WTC11 (cell line): ENCODE results near the gene CTCFL. TPM values are rescaled to one million over a fixed set of nuclear protein-coding genes. Genes with fewer than 3 reads are reported as not detected.

ENCODE experiments used
- ATAC-seq: fragments of 200-7000 bp; cut with Tn5 transposase; 2 replicates; pipeline ENCODE4 v1.10.0; 2021; ENCODE audit warnings: mild to moderate bottlenecking, moderate library complexity
- CTCF ChIA-PET: fragments of 300-600 bp; sonication (Branson Sonifier 250); formaldehyde crosslinking; loops from one replicate; lab custom pipeline; 2021; ENCODE audit warnings: antibody characterized with exemption; lab: Charles Lee
- POLR2A ChIA-PET: fragments of 350-600 bp; sonication (Branson Sonifier 250); formaldehyde crosslinking; loops from one replicate; lab custom pipeline; 2021; ENCODE audit warnings: antibody characterized with exemption; lab: Charles Lee
- DNase-seq: peaks from one replicate; pipeline ENCODE4 v3.0.0; 2021; ENCODE audit warnings: low spot score
- H3K27ac Mint-ChIP-seq: 2 replicates; pipeline ENCODE4 v1.8.0; 2021; ENCODE audit warnings: mixed read lengths
- H3K27me3 Mint-ChIP-seq: 2 replicates; pipeline ENCODE4 v1.8.0; 2021; ENCODE audit warnings: low read depth, mild to moderate bottlenecking, moderate library complexity, mixed read lengths
- H3K36me3 Mint-ChIP-seq: 2 replicates; pipeline ENCODE4 v1.8.0; 2021; ENCODE audit warnings: mixed read lengths
- H3K4me1 Mint-ChIP-seq: 2 replicates; pipeline ENCODE4 v1.8.0; 2022; ENCODE audit warnings: mixed read lengths
- H3K4me3 Mint-ChIP-seq: 2 replicates; pipeline ENCODE4 v1.8.0; 2021; ENCODE audit warnings: mild to moderate bottlenecking, moderate library complexity, mixed read lengths
- H3K9me3 Mint-ChIP-seq: 2 replicates; pipeline ENCODE4 v1.8.0; 2021; ENCODE audit warnings: mixed read lengths
- AFF4 ChIP-seq: sonication (generic); formaldehyde crosslinking; IDR thresholded peaks from 2 replicates; pipeline ENCODE4 v1.8.1; 2023; ENCODE audit warnings: mild to moderate bottlenecking, missing genetic modification reagents, borderline replicate concordance
- ATF1 ChIP-seq: sonication (generic); formaldehyde crosslinking; IDR thresholded peaks from 2 replicates; pipeline ENCODE4 v1.8.1; 2023; ENCODE audit warnings: mild to moderate bottlenecking, moderate library complexity, missing genetic modification reagents
- CBFB ChIP-seq: sonication (generic); formaldehyde crosslinking; IDR thresholded peaks from 2 replicates; pipeline ENCODE4 v1.8.1; 2022; ENCODE audit warnings: mild to moderate bottlenecking, low read depth, missing genetic modification reagents
- E2F4 ChIP-seq: sonication (generic); formaldehyde crosslinking; IDR thresholded peaks from 2 replicates; pipeline ENCODE4 v1.8.1; 2022; ENCODE audit warnings: low read depth, mild to moderate bottlenecking, moderate library complexity, missing genetic modification reagents, borderline replicate concordance
- E2F5 ChIP-seq: sonication (generic); formaldehyde crosslinking; IDR thresholded peaks from 2 replicates; pipeline ENCODE4 v1.8.1; 2022; ENCODE audit warnings: mild to moderate bottlenecking, moderate library complexity, missing genetic modification reagents
- GABPB1 ChIP-seq: sonication (generic); formaldehyde crosslinking; IDR thresholded peaks from 2 replicates; pipeline ENCODE4 v1.8.1; 2023; ENCODE audit warnings: mild to moderate bottlenecking, missing genetic modification reagents
- HMGXB4 ChIP-seq: sonication (generic); formaldehyde crosslinking; IDR thresholded peaks from 2 replicates; pipeline ENCODE4 v1.8.1; 2023; ENCODE audit warnings: mild to moderate bottlenecking, moderate library complexity, missing genetic modification reagents
- IRF2 ChIP-seq: sonication (generic); formaldehyde crosslinking; IDR thresholded peaks from 2 replicates; pipeline ENCODE4 v1.8.0; 2022; ENCODE audit warnings: low read depth, missing genetic modification reagents, borderline replicate concordance
- KAT7 ChIP-seq: sonication (generic); formaldehyde crosslinking; IDR thresholded peaks from 2 replicates; pipeline ENCODE4 v1.8.1; 2023; ENCODE audit warnings: missing genetic modification reagents, mild to moderate bottlenecking, borderline replicate concordance
- NFATC4 ChIP-seq: fragments of 250-450 bp; sonication (Bioruptor Pico); IDR thresholded peaks from 2 replicates; pipeline ENCODE4 v1.9.0; 2021; ENCODE audit warnings: mild to moderate bottlenecking
- NFYB ChIP-seq: sonication (generic); formaldehyde crosslinking; conservative IDR thresholded peaks from 2 replicates; pipeline ENCODE4 v1.8.0; 2022; ENCODE audit warnings: low read depth, missing genetic modification reagents
- TEAD1 ChIP-seq: sonication (generic); formaldehyde crosslinking; IDR thresholded peaks from 2 replicates; pipeline ENCODE4 v1.8.0; 2022; ENCODE audit warnings: mild to moderate bottlenecking, missing genetic modification reagents
- ZNF532 ChIP-seq: fragments of 250-450 bp; sonication (Bioruptor Pico); IDR thresholded peaks from 2 replicates; pipeline ENCODE4 v1.9.0; 2021; ENCODE audit warnings: mild to moderate bottlenecking, borderline replicate concordance
- ZNF671 ChIP-seq: fragments of 250-450 bp; sonication (Bioruptor Pico); IDR thresholded peaks from 2 replicates; pipeline ENCODE4 v1.8.0; 2021; ENCODE audit warnings: mild to moderate bottlenecking
- ZSCAN18 ChIP-seq: fragments of 250-450 bp; sonication (Bioruptor Pico); IDR thresholded peaks from 2 replicates; pipeline ENCODE4 v2.1.2; 2022; ENCODE audit warnings: mild to moderate bottlenecking, moderate library complexity
- total RNA-seq: library from RNA; stranded (reverse); gene quantifications from 3 replicates; pipeline ENCODE4 v1.2.3, GENCODE V29; 2021

The CTCFL gene
- total RNA-seq, 1 experiment from 2014 or later: 0.70 TPM

- Mint-ChIP-seq H3K4me3 (no peak overlapping the region), H3K9me3 (no peaks in the 10 kb centered on the region), H3K27ac (no peak overlapping the region), H3K36me3 (no peaks in the 10 kb centered on the region), H3K4me1 (peaks cover 22% of the 10 kb centered on the region), H3K27me3 (peaks cover 4% of the 10 kb centered on the region)
- ChIA-PET POLR2A (interaction anchor here (0.6 kb wide), 1 partner anchor 57 kb away, joined by 3 read pairs; no protein-coding TSS in a partner anchor), CTCF (interaction anchor here (1.2 to 1.5 kb wide), 2 partner anchors 25 to 69 kb away, joined by 3 to 4 read pairs; no protein-coding TSS in a partner anchor)
- TF ChIP-seq NFYB (CRISPR knock-in tag): no peak
- TF ChIP-seq GABPB1 (CRISPR knock-in tag): 0 out of 2 replicates have a peak, but pooled peaks have one; percentile 14
- no peak for ATAC-seq
- DNase-seq: no peak
These were observed 43.4 kb upstream of the CTCFL start for GRCh38 chr20:57568088-57568896.

GRCh38 chr20:57567471-57568079 lies 42.6 kb upstream of the CTCFL start:
- H3K4me1 Mint-ChIP-seq: peaks cover 15% of the 10 kb centered on the region
- H3K9me3 Mint-ChIP-seq: no peaks in the 10 kb centered on the region
- H3K27me3 Mint-ChIP-seq: peaks cover 1% of the 10 kb centered on the region; the same call in 1 of the 2 replicates
- ChIA-PET POLR2A (interaction anchor here (0.6 kb wide), 1 partner anchor 56 kb away, joined by 3 read pairs; no protein-coding TSS in a partner anchor), CTCF (interaction anchor here (1.2 to 1.5 kb wide), 2 partner anchors 25 to 69 kb away, joined by 3 to 4 read pairs; no protein-coding TSS in a partner anchor)
- H3K27ac Mint-ChIP-seq: no peak overlapping the region
- TF ChIP-seq E2F5 (CRISPR knock-in tag): no peak
- no peak for TF ChIP-seq IRF2 (CRISPR knock-in tag)
- no peak for TF ChIP-seq ZNF671 (CRISPR knock-in tag)
- no peak for TF ChIP-seq TEAD1 (CRISPR knock-in tag)
- no peak for TF ChIP-seq ZSCAN18 (CRISPR knock-in tag)
- no peak for TF ChIP-seq NFATC4 (CRISPR knock-in tag)
- no peak for TF ChIP-seq HMGXB4 (CRISPR knock-in tag)
- TF ChIP-seq KAT7 (CRISPR knock-in tag): no peak
- no peak for TF ChIP-seq CBFB
- no peak for TF ChIP-seq ATF1
- ATAC-seq: no peak
- DNase-seq: no peak
- H3K36me3 Mint-ChIP-seq: no peaks in the 10 kb centered on the region
- H3K4me3 Mint-ChIP-seq: no peak overlapping the region

- no peak for ATAC-seq
- Mint-ChIP-seq H3K4me3 (no peak overlapping the region), H3K9me3 (no peaks in the 10 kb centered on the region), H3K27ac (no peak overlapping the region), H3K4me1 (peaks cover 15% of the 10 kb centered on the region), H3K27me3 (no peaks in the 10 kb centered on the region), H3K36me3 (no peaks in the 10 kb centered on the region)
- DNase-seq: no peak
- POLR2A ChIA-PET: no interaction called here
- CTCF ChIA-PET: interaction anchor here (1.5 kb wide), 1 partner anchor 26 kb away, joined by 3 read pairs; no protein-coding TSS in a partner anchor
- no peak for TF ChIP-seq E2F4 (CRISPR knock-in tag)
- no peak for TF ChIP-seq ZNF532 (CRISPR knock-in tag)
- TF ChIP-seq AFF4: no peak
These were observed 42.0 kb upstream of the CTCFL start for GRCh38 chr20:57566803-57567459.
